Skin epidermis (tissue), 12 donors: ENCODE results near the gene PCSK7.

ENCODE experiments used
- H3K27ac ChIP-seq, 21 experiments: fragments of 200-600 bp; sonication (generic) in 11 of 21; one replicate each; pipeline ENCODE4 v1.5.0; 2020; ENCODE audit warnings: mild to moderate bottlenecking in 3 of 21, inconsistent platforms in 2 of 21, moderate library complexity in 2 of 21
- H3K4me3 ChIP-seq, 7 experiments: fragments of 200-600 bp; sonication (generic) in 2 of 7; one replicate each; pipeline ENCODE4 v1.5.0; 2020; ENCODE audit warnings: inconsistent platforms in 2 of 7, mild to moderate bottlenecking in 2 of 7, moderate library complexity in 1 of 7

The PCSK7 gene

GRCh38 chr11:117232911-117233409 is 1.1 kb upstream of the PCSK7 start:
- Histone ChIP-seq H3K27ac (peak overlapping the region; percentile 89 to 99 (median 95)), H3K4me3 (peak overlapping the region; percentile 73 to 96 (median 94))

DNA sequence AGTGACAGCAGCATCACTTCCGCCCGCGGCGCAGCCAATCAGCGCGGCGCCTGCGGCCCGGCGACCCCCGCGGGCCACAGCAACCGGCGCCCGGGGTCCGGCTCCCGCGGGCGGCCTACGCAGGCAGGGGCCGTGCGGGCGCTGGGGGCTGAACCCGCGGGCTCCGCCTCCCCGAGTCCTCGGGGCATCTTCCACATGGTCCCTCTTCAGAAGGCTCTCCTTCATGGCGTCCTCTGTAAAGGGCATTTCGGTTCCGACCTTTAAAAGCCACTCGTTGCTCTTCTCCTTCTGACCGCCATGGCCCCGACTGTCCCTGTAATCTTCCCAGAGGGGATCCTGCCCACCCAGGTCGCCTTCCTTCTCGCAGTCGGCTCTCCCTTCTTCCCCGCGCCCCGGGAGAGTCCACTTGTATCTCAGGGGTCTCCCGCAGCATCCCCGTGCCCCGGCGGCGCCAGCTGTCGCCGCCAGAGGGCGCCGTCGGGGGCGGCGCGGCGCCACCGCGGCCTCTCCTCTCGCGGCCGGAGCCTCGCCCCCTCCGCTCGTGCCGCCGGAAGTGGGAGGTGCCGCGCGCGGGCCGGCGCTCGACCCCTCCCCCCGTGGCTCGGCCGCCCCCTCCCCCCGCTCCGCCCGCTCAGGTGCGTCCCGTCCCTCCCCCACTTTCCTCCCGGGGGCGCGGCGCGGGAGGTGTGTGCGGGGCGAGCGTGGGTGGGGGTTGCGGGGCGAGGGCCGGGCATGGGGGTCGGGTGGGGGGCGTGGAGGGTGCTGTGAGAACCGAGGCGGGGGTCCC is 412 bp upstream of the PCSK7 start, which contains the start of gene RNF214:
RNF214 (plus strand) TSS at position 580 of the 787 bp plus-strand sequence. CDS start 1,602 bp downstream, outside the sequence.
- H3K27ac ChIP-seq, result peak within 1 kb of the TSS; percentile 89 to 99 (median 95)
- H3K4me3 ChIP-seq, result peak within 1 kb of the TSS; percentile 73 to 96 (median 94)

- Histone ChIP-seq H3K4me3 (peak overlapping the region; percentile 73 to 96 (median 94)), H3K27ac (peak overlapping the region; percentile 12 to 99 (median 95))
Measured at GRCh38 chr11:117230999-117231841, 653 bp downstream of the PCSK7 start.

DNA sequence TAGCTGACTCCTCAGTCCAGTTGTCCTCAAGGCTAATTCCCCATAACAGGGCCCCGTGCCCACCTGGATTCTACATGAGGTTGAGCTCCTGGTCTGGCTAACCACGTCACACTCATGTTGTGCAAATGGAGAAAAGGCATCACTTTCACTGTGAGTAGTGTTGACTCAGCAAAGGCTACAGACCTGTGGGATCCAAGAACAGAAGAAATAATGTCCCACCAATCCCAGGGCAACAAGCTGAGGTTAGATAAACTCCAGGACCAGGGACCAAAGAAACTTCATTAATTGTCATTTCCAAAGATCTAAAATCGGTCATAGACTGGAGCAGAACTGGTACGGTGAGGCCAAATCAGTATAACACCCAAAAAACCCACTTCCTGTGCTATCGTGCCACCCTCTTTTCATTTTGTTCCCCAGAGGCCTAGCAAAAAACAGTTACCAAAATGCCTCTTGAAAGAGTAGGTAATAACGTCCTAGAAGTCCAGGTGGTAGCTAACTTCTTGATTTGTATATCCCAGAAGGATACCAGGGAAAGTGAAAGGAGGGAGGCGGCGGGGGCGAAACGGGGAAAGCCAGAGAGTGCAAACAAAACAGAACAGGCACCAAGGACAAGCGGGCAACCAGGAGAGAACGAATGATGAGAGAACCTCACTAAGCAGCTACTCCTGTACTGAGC is 1.4 kb downstream of the PCSK7 start:
- H3K4me3 ChIP-seq, result peak overlapping the region in 6 of 7 experiments; percentile 7 to 96 (median 90)
- peak overlapping the region in 19 of 21 experiments; percentile 7 to 99 (median 95) for H3K27ac ChIP-seq

DNA sequence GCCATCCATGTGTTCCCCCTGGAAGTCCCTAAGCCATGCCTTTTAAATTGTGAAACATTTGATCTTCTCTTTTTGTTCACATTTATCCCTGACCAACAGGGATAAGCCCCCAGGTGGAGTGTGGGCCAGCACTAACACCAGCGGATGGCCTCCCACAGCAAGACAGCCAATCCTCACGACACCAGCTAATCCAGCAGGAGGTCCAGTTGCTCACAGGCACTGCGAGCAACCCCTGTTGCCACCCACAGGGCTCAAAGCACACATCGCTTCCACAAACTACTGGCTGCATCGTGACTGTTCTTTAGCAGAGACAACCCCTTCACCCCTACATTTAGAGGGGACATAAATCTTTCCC is 2.0 kb downstream of the PCSK7 start:
- Histone ChIP-seq H3K4me3 (peak overlapping the region in 1 of 7 experiments; percentile 7), H3K27ac (peak overlapping the region in 12 of 21 experiments; percentile 7 to 99 (median 95))

- Histone ChIP-seq H3K27ac (peak overlapping the region in 9 of 21 experiments; percentile 22 to 99 (median 95)), H3K4me3 (no peak overlapping the region)
Measured at GRCh38 chr11:117229411-117229810, 2.5 kb downstream of the PCSK7 start.

DNA sequence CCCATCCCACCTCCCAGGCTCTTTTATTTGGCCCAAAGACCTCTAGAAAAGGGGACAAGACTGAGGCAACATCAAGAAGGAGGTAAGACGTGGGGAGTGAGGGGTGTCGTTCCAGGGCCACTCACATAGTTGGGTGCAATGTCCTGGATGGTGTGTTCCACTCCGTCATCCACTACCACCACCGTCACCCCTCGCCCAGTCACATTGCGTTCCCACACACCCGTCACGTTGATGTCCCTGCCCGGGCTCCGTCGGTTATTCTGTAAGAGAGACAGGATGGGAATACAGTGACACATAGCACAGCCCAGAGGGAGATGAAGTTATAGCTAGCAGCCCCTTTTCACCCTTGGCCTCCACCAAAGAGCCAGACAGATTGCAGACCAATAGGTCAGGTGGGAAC is 3.8 kb downstream of the PCSK7 start:
- H3K27ac ChIP-seq, result no peak overlapping the region
- no peak overlapping the region for H3K4me3 ChIP-seq

- H3K4me3 ChIP-seq, result no peak overlapping the region
- no peak overlapping the region for H3K27ac ChIP-seq
Measured at GRCh38 chr11:117226388-117227385, 5.2 kb downstream of the PCSK7 start.

DNA sequence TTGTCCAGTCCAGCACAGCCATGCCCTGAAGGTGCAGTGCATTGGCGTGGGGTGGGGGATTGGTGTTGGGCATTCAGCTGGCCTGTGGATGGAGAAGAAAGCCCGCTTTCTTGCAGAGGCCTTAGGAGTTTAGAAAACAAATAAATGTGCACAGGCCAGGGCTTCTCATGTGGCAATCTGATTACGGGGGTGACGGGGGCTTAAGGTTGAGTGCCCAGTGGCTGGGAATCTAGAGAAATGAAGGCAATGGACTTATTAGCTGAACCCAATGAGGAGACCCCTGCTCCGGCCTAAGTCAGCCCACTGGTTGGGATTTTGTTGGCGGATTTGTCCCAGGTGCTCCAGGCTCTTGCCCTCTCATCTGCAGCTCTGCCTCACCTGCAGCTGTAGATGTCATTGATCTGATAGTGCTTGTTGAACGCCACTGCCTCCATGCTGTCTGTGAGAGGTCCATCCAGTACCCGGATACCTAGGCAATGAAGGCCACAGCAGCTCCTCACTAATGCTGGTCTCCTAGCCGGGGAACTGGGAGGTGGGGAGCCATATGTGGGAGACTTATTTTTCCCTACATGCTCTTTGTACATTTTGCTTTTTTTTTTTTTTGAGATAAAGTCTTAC is 6.2 kb downstream of the PCSK7 start:
- Histone ChIP-seq H3K27ac (no peak overlapping the region), H3K4me3 (no peak overlapping the region)

DNA sequence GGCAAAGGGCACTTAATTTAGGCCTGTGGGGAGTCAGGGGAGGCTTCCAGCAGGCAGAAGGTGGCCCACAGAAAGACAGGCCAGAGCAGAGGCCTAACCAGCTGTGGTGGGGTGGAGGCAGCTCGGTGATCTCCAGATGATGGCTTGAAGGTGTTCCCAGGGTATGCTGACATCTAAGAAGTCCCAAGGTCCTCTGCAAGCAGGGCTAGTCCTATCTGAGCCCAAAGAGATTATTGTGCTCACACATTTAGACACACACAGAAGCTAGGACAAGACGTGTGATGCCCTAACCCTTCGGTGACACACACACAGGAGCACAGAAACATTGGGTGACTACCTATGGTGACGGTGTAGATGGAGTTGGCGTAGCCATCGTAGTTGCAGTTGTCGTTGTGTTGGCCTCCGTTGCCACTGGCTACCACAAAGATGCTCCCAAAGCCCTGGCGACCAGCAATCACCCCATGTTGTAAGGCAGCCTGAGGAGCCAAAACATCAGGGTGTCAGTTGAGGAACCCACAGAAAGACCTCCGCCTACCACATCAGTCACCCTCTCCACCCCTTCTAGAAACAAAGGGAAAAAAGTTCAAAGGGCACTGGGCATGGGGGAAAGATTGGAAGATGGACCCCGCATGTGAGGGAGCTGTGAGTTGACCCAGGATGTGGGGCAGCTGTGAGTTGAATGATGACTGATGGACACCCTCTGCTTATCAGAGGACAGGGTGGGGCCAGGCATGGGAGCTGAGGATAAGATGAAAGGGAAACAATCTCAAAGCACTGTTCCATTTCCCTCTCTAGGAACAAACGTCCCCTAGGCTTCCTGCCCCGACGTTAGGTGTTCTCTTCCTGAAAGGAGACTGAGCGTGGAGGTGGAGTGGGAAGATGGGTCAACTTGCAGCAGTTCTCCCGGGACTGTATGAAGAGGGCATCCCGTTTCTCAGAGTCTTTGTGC is 7.9 kb downstream of the PCSK7 start:
- H3K4me3 ChIP-seq, result no peak overlapping the region
- peak overlapping the region in 4 of 21 experiments; percentile 8 to 47 (median 42) for H3K27ac ChIP-seq

- H3K4me3 ChIP-seq, result no peak overlapping the region
- H3K27ac ChIP-seq, result peak overlapping the region in 5 of 21 experiments; percentile 8 to 80 (median 43)
Measured at GRCh38 chr11:117222991-117223740, 8.7 kb downstream of the PCSK7 start.

DNA sequence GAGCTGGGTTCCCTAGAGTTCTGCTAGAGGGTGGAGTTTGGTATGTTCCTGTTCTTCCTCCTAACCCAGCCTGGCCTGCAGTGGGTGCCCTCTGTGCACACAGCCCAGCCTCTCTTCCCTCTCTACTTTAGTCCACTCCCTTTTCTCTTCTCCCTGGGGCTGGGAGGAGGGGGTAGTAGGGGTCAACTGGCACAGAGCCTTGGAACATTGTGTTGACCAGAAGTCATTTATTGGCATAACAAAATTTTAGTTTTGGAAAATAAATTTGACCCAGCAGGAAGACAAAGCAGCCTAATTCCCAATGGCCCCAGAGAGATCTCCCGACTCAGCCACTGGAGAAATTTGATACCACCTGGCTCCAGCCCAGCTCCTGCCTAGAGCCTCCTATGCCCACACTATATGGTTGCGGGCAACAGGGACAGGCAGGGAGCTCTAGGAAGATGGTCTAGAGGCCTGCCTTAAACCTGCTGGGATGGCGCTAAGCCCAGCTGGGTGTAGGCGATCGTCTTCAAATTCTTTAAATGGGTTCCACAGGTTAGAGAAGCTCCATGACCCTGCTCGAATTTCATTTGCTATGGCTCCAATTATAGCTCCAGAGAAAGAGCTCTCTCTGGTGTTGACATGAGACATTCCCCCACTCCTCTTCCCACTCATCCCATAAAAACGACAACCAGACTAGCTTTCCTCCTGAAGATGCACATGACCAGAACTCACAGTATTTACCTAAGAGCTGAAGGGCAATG is 9.9 kb downstream of the PCSK7 start:
- Histone ChIP-seq H3K4me3 (no peak overlapping the region), H3K27ac (peak overlapping the region in 10 of 21 experiments; percentile 4 to 80 (median 61))

- Histone ChIP-seq H3K27ac (peak overlapping the region in 17 of 21 experiments; percentile 4 to 80 (median 56)), H3K4me3 (no peak overlapping the region)
Measured at GRCh38 chr11:117220999-117221774, 10.7 kb downstream of the PCSK7 start.

DNA sequence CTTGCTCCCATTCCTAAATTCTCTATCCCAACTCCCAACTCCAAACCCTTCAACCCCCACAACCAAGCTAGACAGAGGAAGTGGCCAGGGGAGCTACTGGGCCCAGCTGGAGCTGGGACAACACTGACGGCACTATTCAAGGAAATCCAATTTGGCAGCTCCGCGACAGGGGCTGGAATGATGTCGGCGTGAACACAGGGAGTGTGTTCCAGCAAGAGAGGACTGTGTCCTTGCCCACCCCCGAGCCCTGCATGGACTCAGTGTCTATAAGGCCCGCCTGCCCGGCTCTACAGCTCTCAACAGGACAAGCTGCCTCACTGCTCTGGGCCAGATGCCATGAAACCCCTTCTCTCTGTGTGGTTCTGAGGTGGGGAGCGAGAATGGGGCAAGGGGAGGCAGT is 11.3 kb downstream of the PCSK7 start:
- Histone ChIP-seq H3K27ac (peak overlapping the region in 14 of 21 experiments; percentile 4 to 80 (median 61)), H3K4me3 (no peak overlapping the region)

- peak overlapping the region in 11 of 21 experiments; percentile 1 to 80 (median 55) for H3K27ac ChIP-seq
- H3K4me3 ChIP-seq, result no peak overlapping the region
Measured at GRCh38 chr11:117219995-117220394, 11.9 kb downstream of the PCSK7 start.
